ENCODE results near the gene ARSG.
"Not testable (repeated sequence)": the region's sequence is repeated elsewhere in the genome, so short reads cannot be mapped to it uniquely, and the experiment has no call there.

The ARSG gene

GRCh38 chr17:68399638-68400403 is 108.5 kb downstream of the ARSG start:
- DNase-seq, result no peak

DNA sequence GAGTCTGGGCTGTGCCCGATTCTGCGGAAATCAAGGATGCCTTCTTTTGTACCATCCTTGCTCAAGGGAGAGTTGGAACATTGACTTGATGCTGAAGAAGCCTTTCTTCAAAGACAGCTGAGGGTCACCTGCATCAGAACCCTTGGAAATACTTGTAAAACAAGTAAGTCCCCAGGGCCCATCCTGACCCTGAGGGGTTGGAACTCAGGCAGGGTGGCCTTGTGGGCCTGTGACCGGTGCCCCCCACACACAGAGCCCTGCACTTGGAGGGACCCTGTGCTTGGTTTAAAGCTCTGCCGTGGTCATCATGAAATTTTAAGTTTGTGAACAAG is 109.1 kb downstream of the ARSG start:
- DNase-seq, result no peak

GRCh38 chr17:68401288-68401687 is 110.0 kb downstream of the ARSG start:
- no peak for DNase-seq

- DNase-seq, result no peak
Measured at GRCh38 chr17:68403122-68403521, 111.8 kb downstream of the ARSG start.

DNA sequence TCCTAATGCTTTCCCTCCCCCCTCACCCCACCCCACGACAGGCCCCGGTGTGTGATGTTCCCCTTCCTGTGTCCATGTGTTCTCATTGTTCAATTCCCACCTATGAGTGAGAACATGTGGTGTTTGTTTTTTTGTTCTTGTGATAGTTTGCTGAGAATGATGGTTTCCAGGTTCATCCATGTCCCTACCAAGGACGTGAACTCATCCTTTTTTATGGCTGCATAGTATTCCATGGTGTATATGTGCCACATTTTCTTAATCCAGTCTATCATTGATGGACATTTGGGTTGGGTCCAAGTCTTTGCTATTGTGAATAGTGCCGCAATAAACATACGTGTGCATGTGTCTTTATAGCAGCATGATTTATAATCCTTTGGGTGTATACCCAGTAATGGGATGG is 112.5 kb downstream of the ARSG start:
- DNase-seq, result not testable (repeated sequence)

DNA sequence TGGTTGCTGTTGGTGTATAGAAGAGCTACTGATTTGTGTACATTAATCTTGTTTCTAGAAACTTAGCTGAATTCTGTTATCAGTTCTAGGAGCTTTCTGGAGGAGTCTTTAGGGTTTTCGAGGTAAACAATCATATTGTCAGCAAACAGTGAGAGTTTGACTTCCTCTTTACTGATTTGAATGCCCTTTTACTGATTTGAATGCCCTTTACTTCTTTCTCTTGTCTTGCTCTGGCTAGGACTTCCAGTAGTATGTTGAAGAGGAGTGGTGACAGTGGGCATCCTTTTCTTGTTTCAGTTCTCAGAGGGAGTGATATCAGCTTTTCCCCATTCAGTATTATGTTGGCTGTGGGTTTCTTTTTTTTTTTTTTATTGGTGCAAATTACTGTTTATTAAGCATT is 116.4 kb downstream of the ARSG start:
- not testable (repeated sequence) for DNase-seq

- DNase-seq, result peak; percentile 82
Measured at GRCh38 chr17:68413597-68414560, 122.6 kb downstream of the ARSG start.

- not testable (repeated sequence) for DNase-seq
Measured at GRCh38 chr17:68414901-68415300, 123.6 kb downstream of the ARSG start.

- no peak for DNase-seq
Measured at GRCh38 chr17:68417317-68417716, 126.0 kb downstream of the ARSG start.

DNA sequence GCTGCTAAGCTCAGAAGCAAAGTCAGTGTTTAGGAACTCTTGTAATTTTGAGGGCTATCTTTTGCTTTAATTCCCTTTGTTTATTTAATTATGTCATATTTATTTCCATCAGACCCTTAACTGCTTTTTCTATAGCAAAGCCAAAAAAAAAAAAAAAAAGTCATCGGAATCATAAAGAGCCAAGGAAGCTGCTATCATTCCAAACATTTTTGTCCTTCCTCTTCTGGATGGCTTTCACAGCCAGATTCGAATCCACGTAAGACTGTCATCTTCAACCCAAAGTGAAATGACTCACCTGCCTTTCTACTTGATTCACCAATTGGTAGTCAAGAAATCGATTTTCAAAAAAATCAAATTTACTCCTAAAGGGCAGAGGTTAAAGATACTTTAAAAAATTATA is 127.6 kb downstream of the ARSG start:
- no peak for DNase-seq

GRCh38 chr17:68420065-68420464 is 128.8 kb downstream of the ARSG start:
- no peak for DNase-seq

GRCh38 chr17:68421486-68421885 is 130.2 kb downstream of the ARSG start:
- DNase-seq, result no peak

DNA sequence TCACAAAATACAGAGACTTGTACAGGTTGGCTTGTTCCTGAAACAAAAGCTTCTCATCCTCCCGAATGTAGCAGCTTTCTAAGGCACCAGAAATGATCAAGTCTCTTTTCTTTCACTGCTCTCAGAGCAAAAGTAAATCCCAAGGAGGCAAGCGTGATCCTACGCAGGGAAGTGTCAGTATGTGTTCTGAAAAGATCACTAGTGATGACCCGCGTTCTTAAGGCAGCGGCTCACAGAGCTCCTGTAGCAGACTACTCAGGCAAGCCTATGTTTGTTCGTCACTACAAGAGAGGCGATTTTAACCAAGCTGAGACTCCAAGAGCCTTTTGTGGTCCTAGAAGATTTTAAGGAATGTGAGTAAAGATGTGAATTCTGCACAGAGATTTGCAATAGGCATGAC is 131.5 kb downstream of the ARSG start:
- no peak for DNase-seq

DNA sequence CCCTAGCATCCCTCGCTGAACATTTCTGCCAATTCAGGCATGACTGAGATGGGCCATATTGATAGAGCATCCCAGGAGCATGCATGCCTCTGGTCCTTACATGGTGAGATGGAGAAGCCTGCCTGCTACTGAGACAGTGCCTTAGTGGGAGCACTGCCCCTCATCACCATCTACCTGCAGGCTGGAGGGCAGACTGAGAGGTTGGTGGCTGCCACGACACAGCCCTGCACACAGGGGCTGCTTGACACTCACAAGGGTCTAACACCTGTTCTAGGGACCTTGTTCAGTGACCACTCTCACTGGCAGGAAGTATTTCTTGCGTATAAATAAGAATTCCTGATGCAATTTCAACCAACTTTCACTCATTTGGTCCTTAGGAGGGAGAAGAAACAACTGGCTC is 132.0 kb downstream of the ARSG start:
- DNase-seq, result no peak

GRCh38 chr17:68424203-68424602 is 132.9 kb downstream of the ARSG start:
- no peak for DNase-seq

DNA sequence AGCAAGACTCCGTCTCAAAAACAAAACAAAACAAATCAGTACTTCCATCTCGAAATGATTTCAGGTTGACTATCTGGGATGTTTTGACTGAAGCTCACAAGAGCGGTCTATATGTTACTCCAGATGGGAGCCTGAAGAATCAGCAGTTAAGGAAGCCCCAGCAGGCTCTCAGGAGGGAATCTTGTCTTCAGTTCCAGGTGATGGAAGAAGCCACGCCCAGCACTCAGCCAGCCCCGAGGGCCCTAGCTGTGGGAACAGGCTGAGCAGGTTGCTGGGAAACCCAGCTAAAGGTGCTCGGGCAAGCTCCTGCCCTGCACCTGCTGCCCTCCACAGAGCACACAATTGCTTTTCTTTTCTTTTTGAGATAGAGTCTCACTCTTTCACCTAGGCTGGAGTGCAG is 133.6 kb downstream of the ARSG start:
- DNase-seq, result no peak

GRCh38 chr17:68425979-68426378 is 134.7 kb downstream of the ARSG start:
- DNase-seq, result no peak

GRCh38 chr17:68427575-68427974 is 136.3 kb downstream of the ARSG start:
- no peak for DNase-seq

GRCh38 chr17:68428498-68429172 is 137.3 kb downstream of the ARSG start:
- no peak for DNase-seq

GRCh38 chr17:68429881-68430280 is 138.6 kb downstream of the ARSG start:
- no peak for DNase-seq

DNA sequence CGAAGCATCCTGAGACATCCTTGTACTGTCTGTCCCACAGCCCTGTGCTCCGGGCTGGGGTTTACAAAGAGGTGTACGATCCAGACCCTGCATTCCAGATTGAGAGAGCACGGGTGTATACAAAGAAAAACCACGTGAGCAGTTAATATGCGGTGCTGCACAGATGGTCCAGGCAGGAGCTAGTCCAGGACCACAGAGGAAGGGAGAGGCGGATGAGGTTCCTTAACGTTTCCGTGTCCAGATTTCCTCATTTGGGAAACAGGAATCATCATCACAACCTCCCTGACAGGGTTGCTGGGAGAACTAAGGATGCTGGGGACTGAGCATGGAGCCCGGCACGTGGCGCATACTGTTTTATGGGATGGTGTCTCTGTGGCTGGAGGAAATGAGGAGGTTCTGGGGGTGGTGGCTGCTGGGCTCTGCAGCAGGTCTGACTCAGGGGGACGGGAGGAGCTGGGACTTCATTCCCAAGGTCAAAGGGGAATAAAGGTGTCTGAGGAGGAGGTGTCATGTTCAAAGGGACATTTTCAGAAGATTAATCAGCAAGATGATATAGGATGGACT is 139.8 kb downstream of the ARSG start:
- DNase-seq, result no peak

GRCh38 chr17:68431661-68432071 is 140.4 kb downstream of the ARSG start:
- peak; percentile 63 for DNase-seq
